MM.1S (cell line): Measurements from ENCODE around the gene CAPN12.

ENCODE experiments used
- DNase-seq: peaks from one replicate; pipeline ENCODE4 v3.0.0-alpha.2; 2015
- H2AFZ ChIP-seq: fragments of 300-600 bp; sonication (generic); 2 replicates; pipeline ENCODE4 v1.6.0; 2016; ENCODE audit warnings: antibody characterized with exemption, low read length
- H3F3A ChIP-seq: fragments of 300-600 bp; sonication (generic); 2 replicates; pipeline ENCODE4 v1.6.1; 2016; ENCODE audit warnings: mild to moderate bottlenecking, antibody characterized with exemption, low read length, moderate library complexity, mixed read lengths; ENCODE audit not compliant: insufficient read depth
- H3K27ac ChIP-seq: fragments of 300-600 bp; sonication (generic); 2 replicates; pipeline ENCODE4 v1.5.1; 2016; ENCODE audit warnings: mild to moderate bottlenecking, low read length
- H3K27me3 ChIP-seq: fragments of 300-600 bp; sonication (generic); replicated peaks from 2 replicates; pipeline ENCODE4 v1.6.0; 2016; ENCODE audit warnings: low read length; ENCODE audit not compliant: insufficient read depth
- H3K36me3 ChIP-seq: fragments of 300-600 bp; sonication (generic); replicated peaks from 2 replicates; pipeline ENCODE4 v1.6.1; 2016; ENCODE audit warnings: mild to moderate bottlenecking, low read length, mixed read lengths; ENCODE audit not compliant: insufficient read depth
- H3K4me1 ChIP-seq: fragments of 300-600 bp; sonication (generic); 2 replicates; pipeline ENCODE4 v1.6.1; 2016; ENCODE audit warnings: low read length, mixed read lengths
- H3K4me2 ChIP-seq: fragments of 300-600 bp; sonication (generic); 2 replicates; pipeline ENCODE4 v1.6.0; 2016; ENCODE audit warnings: low read depth, low read length
- H3K4me3 ChIP-seq: fragments of 300-600 bp; sonication (generic); 2 replicates; pipeline ENCODE4 v1.5.1; 2016; ENCODE audit warnings: low read length, mixed read lengths
- H3K79me2 ChIP-seq: fragments of 300-600 bp; sonication (generic); 2 replicates; pipeline ENCODE4 v1.6.1; 2016; ENCODE audit warnings: mixed run types, low read length, mixed read lengths
- H3K9ac ChIP-seq: fragments of 300-600 bp; sonication (generic); 2 replicates; pipeline ENCODE4 v1.6.1; 2016; ENCODE audit warnings: low read length, mixed read lengths
- H3K9me2 ChIP-seq: fragments of 300-600 bp; sonication (generic); replicated peaks from 2 replicates; pipeline ENCODE4 v1.6.1; 2016; ENCODE audit warnings: mild to moderate bottlenecking, low read length, mixed read lengths; ENCODE audit not compliant: insufficient read depth
- H3K9me3 ChIP-seq: fragments of 300-600 bp; sonication (generic); replicated peaks from 2 replicates; pipeline ENCODE4 v1.6.1; 2016; ENCODE audit warnings: mild to moderate bottlenecking, low read length, mixed read lengths; ENCODE audit not compliant: insufficient read depth
- H4K20me1 ChIP-seq: fragments of 300-600 bp; sonication (generic); 2 replicates; pipeline ENCODE4 v1.6.1; 2016; ENCODE audit warnings: mild to moderate bottlenecking, low read length, moderate library complexity, mixed read lengths; ENCODE audit not compliant: insufficient read depth
- EZH2 ChIP-seq: fragments of 300-600 bp; sonication (generic); optimal IDR thresholded peaks from 2 replicates; pipeline ENCODE3; 2017; ENCODE audit warnings: low read depth, mild to moderate bottlenecking, antibody characterized with exemption, low read length, mixed read lengths
- EZH2phosphoT487 ChIP-seq: fragments of 300-600 bp; sonication (generic); IDR thresholded peaks from 2 replicates; pipeline ENCODE4 v1.6.1; 2018; ENCODE audit warnings: antibody characterized with exemption, low read length
- TF ChIP-seq, protein P1 (sequence below): fragments of 300-600 bp; sonication (generic); IDR thresholded peaks from 2 replicates; pipeline ENCODE4 v1.5.1; 2016; ENCODE audit warnings: antibody characterized with exemption, low read length, mixed read lengths

Gene CAPN12

DNA sequence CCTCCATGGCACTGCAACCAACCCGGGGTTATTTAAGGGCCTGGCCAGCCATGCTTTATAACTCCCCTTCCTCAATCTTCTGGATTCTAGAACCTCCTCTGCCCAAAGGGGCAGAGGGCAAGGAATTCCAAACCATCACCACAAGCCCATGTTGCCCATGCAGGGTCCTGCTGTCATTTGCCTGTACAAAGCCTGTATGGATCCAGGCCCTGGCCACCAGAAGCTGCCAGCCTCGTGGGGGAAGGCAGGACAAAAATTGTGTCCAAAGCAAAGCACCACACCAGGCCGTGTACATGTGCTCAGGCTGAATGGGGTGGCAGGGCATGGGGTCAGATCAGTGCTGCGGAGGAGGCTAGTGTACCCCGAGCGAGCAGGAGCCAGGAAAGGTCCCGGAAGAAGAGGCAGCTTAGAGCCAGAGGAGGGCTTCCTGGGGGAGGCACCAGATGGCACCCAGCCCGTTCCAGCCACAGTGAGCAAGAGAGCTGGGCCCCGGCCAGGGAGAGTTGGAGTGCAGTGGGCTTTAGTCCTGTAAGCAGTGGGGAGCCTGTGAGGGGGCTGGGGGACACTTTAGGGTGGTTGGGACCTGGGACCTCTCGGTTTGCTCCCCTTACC, 35.8 kb downstream of the CAPN12 start:
- Histone ChIP-seq H4K20me1 (no peaks in the 10 kb centered on the region), H3K9me3 (no peaks in the 10 kb centered on the region), H3K9me2 (no peaks in the 10 kb centered on the region), H3K27ac (no peak overlapping the region), H3K4me3 (no peak overlapping the region), H3F3A (no peaks in the 10 kb centered on the region), H3K79me2 (no peaks in the 10 kb centered on the region; the same call in 1 of the 2 replicates), H3K36me3 (no peaks in the 10 kb centered on the region), H3K27me3 (no peaks in the 10 kb centered on the region), H3K9ac (no peak overlapping the region), H2AFZ (no peak overlapping the region), H3K4me2 (no peak overlapping the region), H3K4me1 (no peaks in the 10 kb centered on the region)
- no peak for TF ChIP-seq EZH2
- TF ChIP-seq, protein P1, sequence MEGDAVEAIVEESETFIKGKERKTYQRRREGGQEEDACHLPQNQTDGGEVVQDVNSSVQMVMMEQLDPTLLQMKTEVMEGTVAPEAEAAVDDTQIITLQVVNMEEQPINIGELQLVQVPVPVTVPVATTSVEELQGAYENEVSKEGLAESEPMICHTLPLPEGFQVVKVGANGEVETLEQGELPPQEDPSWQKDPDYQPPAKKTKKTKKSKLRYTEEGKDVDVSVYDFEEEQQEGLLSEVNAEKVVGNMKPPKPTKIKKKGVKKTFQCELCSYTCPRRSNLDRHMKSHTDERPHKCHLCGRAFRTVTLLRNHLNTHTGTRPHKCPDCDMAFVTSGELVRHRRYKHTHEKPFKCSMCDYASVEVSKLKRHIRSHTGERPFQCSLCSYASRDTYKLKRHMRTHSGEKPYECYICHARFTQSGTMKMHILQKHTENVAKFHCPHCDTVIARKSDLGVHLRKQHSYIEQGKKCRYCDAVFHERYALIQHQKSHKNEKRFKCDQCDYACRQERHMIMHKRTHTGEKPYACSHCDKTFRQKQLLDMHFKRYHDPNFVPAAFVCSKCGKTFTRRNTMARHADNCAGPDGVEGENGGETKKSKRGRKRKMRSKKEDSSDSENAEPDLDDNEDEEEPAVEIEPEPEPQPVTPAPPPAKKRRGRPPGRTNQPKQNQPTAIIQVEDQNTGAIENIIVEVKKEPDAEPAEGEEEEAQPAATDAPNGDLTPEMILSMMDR = no peak
- no peak for TF ChIP-seq EZH2phosphoT487
- no peak for DNase-seq

DNA sequence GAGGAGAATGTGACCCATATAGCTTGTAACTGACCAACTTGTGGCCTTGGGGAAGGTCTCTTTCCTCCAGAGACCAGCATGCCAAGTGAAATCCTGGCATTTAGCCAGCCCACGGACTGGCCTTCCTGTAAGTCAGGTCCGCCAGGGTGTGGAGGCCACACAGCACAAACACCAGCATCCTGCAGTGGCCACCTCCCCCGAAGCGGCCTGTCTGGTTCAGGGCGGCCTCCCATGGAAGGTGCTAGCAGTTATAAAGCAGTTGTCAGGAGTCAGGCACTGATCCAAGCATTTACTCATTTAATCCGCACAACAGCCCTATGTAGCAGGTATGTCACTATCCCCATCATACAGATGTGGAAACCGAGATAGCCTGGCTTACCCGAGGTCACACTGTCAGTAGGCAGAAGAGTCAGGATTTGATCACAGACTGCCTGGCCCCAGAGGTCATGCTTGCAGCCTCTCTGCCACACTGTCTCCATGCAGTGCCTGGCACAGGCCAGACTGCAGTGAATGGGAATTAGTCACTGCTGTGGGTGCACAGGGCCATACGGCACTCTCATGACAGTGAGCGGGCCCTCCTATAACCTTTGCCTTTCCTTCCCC, 36.7 kb downstream of the CAPN12 start:
- Histone ChIP-seq H3K27me3 (no peaks in the 10 kb centered on the region), H3K9me3 (no peaks in the 10 kb centered on the region), H3F3A (no peaks in the 10 kb centered on the region), H3K9ac (no peak overlapping the region), H3K4me2 (no peak overlapping the region), H3K27ac (no peak overlapping the region), H2AFZ (no peak overlapping the region), H3K79me2 (no peaks in the 10 kb centered on the region; the same call in 1 of the 2 replicates), H3K9me2 (no peaks in the 10 kb centered on the region), H4K20me1 (no peaks in the 10 kb centered on the region), H3K36me3 (no peaks in the 10 kb centered on the region), H3K4me1 (no peaks in the 10 kb centered on the region), H3K4me3 (no peak overlapping the region)
- no peak for TF ChIP-seq EZH2phosphoT487
- TF ChIP-seq, protein P1 = no peak
- TF ChIP-seq EZH2 = no peak
- no peak for DNase-seq

DNA sequence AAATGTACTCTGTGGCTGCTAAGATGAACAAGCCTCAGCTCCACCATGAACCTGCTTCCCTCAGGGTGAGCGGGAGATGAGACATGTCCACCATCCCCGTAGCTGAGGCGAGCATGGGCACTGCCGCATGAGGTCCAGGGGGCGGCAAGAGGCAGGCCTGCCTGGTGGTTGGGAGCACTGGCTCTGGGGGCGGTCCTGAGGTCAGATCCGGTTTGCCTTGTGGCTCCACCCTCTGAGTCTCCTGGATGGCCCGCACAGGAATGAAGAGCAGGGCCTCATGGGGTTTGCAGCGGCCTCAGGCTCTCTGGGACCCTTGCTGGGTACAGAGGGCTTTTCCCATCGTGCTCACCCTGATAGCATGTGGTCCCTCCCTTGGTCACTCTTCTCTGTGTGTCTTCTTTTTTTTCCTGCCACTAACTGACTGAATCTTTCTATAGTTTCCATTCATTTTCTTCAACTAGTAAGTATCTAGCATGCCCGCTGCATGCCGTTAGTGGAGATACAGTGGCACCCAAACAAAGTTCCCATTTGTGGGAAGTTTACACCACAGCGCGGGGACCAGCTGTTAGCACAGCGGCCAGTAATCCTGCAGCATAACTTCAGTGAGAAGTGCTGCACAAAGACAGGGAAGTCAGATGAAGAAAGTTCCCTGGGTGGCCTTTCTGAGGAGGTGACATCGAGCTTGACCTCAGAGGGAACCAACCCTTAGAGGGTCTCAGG, 37.3 kb downstream of the CAPN12 start:
- no peaks in the 10 kb centered on the region; the same call in 1 of the 2 replicates for H3K79me2 ChIP-seq
- H3K27ac ChIP-seq = no peak overlapping the region
- DNase-seq = no peak
- no peaks in the 10 kb centered on the region for H3K4me1 ChIP-seq
- no peaks in the 10 kb centered on the region for H3F3A ChIP-seq
- TF ChIP-seq, protein P1 = no peak
- TF ChIP-seq EZH2phosphoT487 = no peak
- no peak for TF ChIP-seq EZH2
- no peaks in the 10 kb centered on the region for H3K9me3 ChIP-seq
- H3K4me3 ChIP-seq = no peak overlapping the region
- H3K9ac ChIP-seq = no peak overlapping the region
- H3K4me2 ChIP-seq = no peak overlapping the region
- no peaks in the 10 kb centered on the region for H3K27me3 ChIP-seq
- H2AFZ ChIP-seq = no peak overlapping the region
- H4K20me1 ChIP-seq = no peaks in the 10 kb centered on the region
- no peaks in the 10 kb centered on the region for H3K9me2 ChIP-seq
- no peaks in the 10 kb centered on the region for H3K36me3 ChIP-seq
